Kidney (tissue), 14 donors: ENCODE results near the gene OPRL1. TPM values are rescaled to one million over a fixed set of nuclear protein-coding genes. Genes with fewer than 3 reads are reported as not detected.

Experiments used
- DNase-seq, 5 donors: peaks; one replicate each; pipeline ENCODE4 v3.0.0-alpha.2; 2013 to 2020
- FAIRE-seq: peaks from 2 replicates; lab custom pipeline; 2012; peaks lifted over from hg19 to GRCh38; lab: Jason Lieb, UNC
- H3K27ac ChIP-seq, 2 donors: one replicate each; pipeline ENCODE4 v1.7.0; 2013; ENCODE audit warnings: low read depth in 2 of 2, low read length in 2 of 2, inconsistent platforms in 1 of 2
- H3K27me3 ChIP-seq: one replicate; pipeline ENCODE4 v1.7.1; 2013; ENCODE audit warnings: low read length, inconsistent platforms; ENCODE audit not compliant: control insufficient read depth, insufficient read depth
- H3K36me3 ChIP-seq, 3 donors: one replicate each; pipeline versions ENCODE4 v1.7.0 to v1.7.1; 2013; ENCODE audit warnings: low read length in 3 of 3, control low read depth in 1 of 3, inconsistent platforms in 1 of 3; ENCODE audit not compliant: insufficient read depth in 3 of 3, control insufficient read depth in 2 of 3
- H3K4me1 ChIP-seq, 3 donors: one replicate each; pipeline versions ENCODE4 v1.7.0 to v1.7.1; 2013; ENCODE audit warnings: low read length in 3 of 3, inconsistent platforms in 1 of 3, low read depth in 1 of 3; ENCODE audit not compliant: control insufficient read depth in 2 of 3, insufficient read depth in 2 of 3
- H3K4me3 ChIP-seq, 3 donors: one replicate each; pipeline versions ENCODE4 v1.7.0 to v1.8.1; 2013; ENCODE audit warnings: low read length in 3 of 3, control low read depth in 1 of 3, inconsistent platforms in 1 of 3
- H3K9ac ChIP-seq, 3 donors: one replicate each; pipeline versions ENCODE4 v1.7.0 to v1.7.1; 2013; ENCODE audit warnings: low read length in 3 of 3, control low read depth in 1 of 3, inconsistent platforms in 1 of 3
- H3K9me3 ChIP-seq, 3 donors: one replicate each; pipeline versions ENCODE4 v1.7.0 to v1.7.1; 2013; ENCODE audit warnings: low read length in 3 of 3, control low read depth in 1 of 3, inconsistent platforms in 1 of 3; ENCODE audit not compliant: control insufficient read depth in 2 of 3, insufficient read depth in 1 of 3
- intact Hi-C: fragments of 100-400 bp; cut with DNase I; formaldehyde crosslinking; loops from one replicate; pipeline ENCODE4 v1.11.1; 2022
- polyA plus RNA-seq: library from polyadenylated mRNA; stranded (reverse); fragments of 350-450 nt; fragmentation: Illumina TruSeq; extraction: RNeasy Lipid Tissue Mini Kit (QIAGEN cat#74804); gene quantifications from one replicate; pipeline ENCODE4 v1.2.3, GENCODE V29; 2014; ENCODE audit warnings: low read depth, low replicate concordance; ENCODE audit not compliant: insufficient read depth
- total RNA-seq: library from RNA; stranded (reverse); fragmentation: NEBNext Ultra II Directional; extraction: Animal tissue kit (Norgen Biotek cat#: 25700); gene quantifications from one replicate; pipeline ENCODE4 v1.2.1, GENCODE V29; 2021
- TF ChIP-seq, protein P1 (sequence below): IDR thresholded peaks from 3 replicates; pipeline ENCODE4 v1.5.1; 2012; ENCODE audit warnings: mild to moderate bottlenecking, moderate library complexity, borderline replicate concordance; ENCODE audit not compliant: insufficient read depth; ENCODE audit errors: extremely low read depth
- donor health status: control.
- donor health status: control.
- donor health status: control.
- donor health status: control.
- donor health status: control.
- donor health status: DM: yes; HTN: yes; CAD: no.
- donor health status: Normal renal cell carcinoma (clear cell type).

The OPRL1 gene
- total and polyA plus RNA-seq, 2 donors from 2014 or later: 0.39 to 1.2 TPM

DNA sequence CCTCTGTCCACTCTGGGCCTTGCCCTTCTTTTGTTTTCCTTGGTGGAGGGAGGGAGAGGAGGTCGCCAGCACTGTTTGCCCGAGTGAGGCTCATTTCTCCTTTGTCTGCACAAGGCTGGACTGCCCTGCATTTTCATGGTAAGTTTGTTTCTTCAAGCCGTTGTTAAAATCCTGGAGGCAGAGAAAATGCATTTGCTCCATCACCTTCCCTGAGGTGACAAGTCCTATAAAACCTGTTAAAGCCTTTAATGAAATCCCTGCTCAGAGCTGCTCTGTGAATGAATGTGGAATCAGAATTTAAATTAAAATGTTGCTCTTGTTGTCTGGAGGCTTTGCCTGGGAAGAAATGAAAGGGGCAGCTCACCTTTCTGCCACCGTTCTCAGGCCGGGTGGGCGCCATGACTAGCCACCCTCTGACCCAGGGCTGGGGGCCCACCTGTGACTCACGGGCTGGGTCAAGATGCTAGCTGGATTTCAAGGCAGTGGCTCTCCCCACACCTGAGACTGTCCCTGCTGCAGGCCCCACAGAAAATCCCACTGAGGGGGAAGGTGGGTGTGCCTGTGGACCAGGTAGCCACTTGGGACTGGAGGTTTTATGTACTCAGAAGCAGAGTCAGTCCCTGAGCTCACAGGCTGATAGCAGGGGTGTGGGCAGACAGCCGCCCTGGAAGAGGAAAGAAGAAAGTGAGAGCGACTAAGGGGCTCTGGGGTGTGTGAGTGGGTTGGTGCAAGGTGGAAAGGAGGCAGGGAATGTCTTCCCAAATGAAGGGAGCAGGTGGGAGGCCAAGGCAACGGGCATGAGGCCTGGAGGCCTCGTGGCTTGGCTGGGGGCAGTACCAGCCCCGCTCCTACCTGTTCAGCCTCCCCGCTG lies 60.4 kb downstream of the OPRL1 start:
- no peak for FAIRE-seq
- peak in 1 of 5 donors; percentile 32 for DNase-seq
- H3K27ac ChIP-seq: no peak overlapping the region
- H3K27me3 ChIP-seq: no peaks in the 10 kb centered on the region
- no peaks in the 10 kb centered on the region for H3K4me1 ChIP-seq
- H3K36me3 ChIP-seq: no peaks in the 10 kb centered on the region
- TF ChIP-seq, protein P1, sequence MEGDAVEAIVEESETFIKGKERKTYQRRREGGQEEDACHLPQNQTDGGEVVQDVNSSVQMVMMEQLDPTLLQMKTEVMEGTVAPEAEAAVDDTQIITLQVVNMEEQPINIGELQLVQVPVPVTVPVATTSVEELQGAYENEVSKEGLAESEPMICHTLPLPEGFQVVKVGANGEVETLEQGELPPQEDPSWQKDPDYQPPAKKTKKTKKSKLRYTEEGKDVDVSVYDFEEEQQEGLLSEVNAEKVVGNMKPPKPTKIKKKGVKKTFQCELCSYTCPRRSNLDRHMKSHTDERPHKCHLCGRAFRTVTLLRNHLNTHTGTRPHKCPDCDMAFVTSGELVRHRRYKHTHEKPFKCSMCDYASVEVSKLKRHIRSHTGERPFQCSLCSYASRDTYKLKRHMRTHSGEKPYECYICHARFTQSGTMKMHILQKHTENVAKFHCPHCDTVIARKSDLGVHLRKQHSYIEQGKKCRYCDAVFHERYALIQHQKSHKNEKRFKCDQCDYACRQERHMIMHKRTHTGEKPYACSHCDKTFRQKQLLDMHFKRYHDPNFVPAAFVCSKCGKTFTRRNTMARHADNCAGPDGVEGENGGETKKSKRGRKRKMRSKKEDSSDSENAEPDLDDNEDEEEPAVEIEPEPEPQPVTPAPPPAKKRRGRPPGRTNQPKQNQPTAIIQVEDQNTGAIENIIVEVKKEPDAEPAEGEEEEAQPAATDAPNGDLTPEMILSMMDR: no peak
- no peak overlapping the region for H3K4me3 ChIP-seq
- no peaks in the 10 kb centered on the region for H3K9me3 ChIP-seq
- no peak overlapping the region for H3K9ac ChIP-seq
- intact Hi-C loops: no loop called here

DNA sequence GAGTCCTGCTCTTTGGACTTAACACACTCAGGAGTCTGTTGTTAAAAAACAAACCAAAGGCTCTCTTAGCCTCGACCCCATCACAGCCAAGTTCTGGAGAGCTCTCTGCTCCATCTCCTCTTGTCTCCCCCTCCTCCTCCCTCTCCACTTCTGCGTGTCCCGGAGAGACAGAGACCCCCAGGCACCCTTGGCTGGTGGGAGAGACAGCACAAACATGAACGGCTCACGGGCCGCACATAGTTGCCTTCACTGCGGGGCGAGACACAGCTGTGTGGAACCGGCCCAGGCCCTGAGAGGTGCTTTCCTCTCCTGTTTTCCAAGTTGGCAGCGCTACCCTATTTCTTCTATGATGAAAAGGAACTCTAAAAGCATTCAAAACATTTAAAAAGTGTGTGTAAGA lies 61.1 kb downstream of the OPRL1 start:
- no peak overlapping the region for H3K4me3 ChIP-seq
- H3K27me3 ChIP-seq: no peaks in the 10 kb centered on the region
- H3K9me3 ChIP-seq: no peaks in the 10 kb centered on the region
- TF ChIP-seq, protein P1: no peak
- H3K36me3 ChIP-seq: no peaks in the 10 kb centered on the region
- no peaks in the 10 kb centered on the region for H3K4me1 ChIP-seq
- intact Hi-C loops: no loop called here
- no peak for FAIRE-seq
- peak in 1 of 5 donors; percentile 32 for DNase-seq
- no peak overlapping the region for H3K9ac ChIP-seq
- H3K27ac ChIP-seq: no peak overlapping the region

DNA sequence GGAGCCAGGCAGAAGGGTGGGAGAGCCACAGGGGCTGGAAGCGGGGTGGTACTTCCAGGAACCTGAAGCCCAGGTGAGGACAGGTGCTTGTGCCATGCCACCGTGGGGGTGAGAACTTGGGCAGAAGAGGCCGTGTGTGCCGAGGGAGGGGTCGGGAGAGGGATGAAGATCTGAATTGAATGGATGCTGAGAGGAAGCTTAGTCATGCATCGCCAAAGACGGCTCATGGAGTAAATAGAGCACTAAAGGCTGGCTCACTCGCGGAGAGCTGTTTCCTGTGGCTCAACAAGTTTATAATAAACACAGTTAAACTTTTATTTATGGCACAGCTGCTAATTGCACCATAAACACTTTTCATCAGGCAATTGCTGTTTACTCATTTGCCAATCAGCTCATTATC lies 62.7 kb downstream of the OPRL1 start:
- FAIRE-seq (no peak), DNase-seq (peak in 1 of 5 donors; percentile 26)
- H3K4me3 ChIP-seq: no peak overlapping the region
- intact Hi-C loops: no loop called here
- TF ChIP-seq, protein P1: no peak
- no peaks in the 10 kb centered on the region for H3K36me3 ChIP-seq
- no peak overlapping the region for H3K27ac ChIP-seq
- H3K27me3 ChIP-seq: no peaks in the 10 kb centered on the region
- H3K9me3 ChIP-seq: no peaks in the 10 kb centered on the region
- no peaks in the 10 kb centered on the region for H3K4me1 ChIP-seq
- no peak overlapping the region for H3K9ac ChIP-seq
